NK-92 (cell line): ENCODE measurements around the gene ARID1B.

Experiments used
- DNase-seq: peaks from one replicate; lab custom pipeline; 2025; ENCODE audit not compliant: unreplicated experiment; lab: John Stamatoyannopoulos, UW

The ARID1B gene

GRCh38 chr6:157117431-157118095 is 340.4 kb downstream of the ARID1B start:
- DNase-seq, result no peak

- DNase-seq, result no peak
Observed at GRCh38 chr6:157119502-157120027, 342.4 kb downstream of the ARID1B start.

GRCh38 chr6:157120534-157121232 is 343.5 kb downstream of the ARID1B start:
- no peak for DNase-seq

GRCh38 chr6:157121897-157122296 is 344.7 kb downstream of the ARID1B start:
- no peak for DNase-seq

- DNase-seq, result no peak
Observed at GRCh38 chr6:157123234-157123633, 346.1 kb downstream of the ARID1B start.

- no peak for DNase-seq
Observed at GRCh38 chr6:157124485-157125254, 347.5 kb downstream of the ARID1B start.

- no peak for DNase-seq
Observed at GRCh38 chr6:157125531-157125930, 348.4 kb downstream of the ARID1B start.

- no peak for DNase-seq
Observed at GRCh38 chr6:157126183-157127098, 349.3 kb downstream of the ARID1B start.

GRCh38 chr6:157128235-157128775 is 351.1 kb downstream of the ARID1B start:
- no peak for DNase-seq

- DNase-seq, result no peak
Observed at GRCh38 chr6:157131250-157131649, 354.1 kb downstream of the ARID1B start.

- DNase-seq, result no peak
Observed at GRCh38 chr6:157133856-157134255, 356.7 kb downstream of the ARID1B start.

GRCh38 chr6:157134402-157135047 is 357.3 kb downstream of the ARID1B start:
- no peak for DNase-seq

GRCh38 chr6:157135691-157136090 is 358.5 kb downstream of the ARID1B start:
- DNase-seq, result no peak

GRCh38 chr6:157137501-157137900 is 360.3 kb downstream of the ARID1B start:
- no peak for DNase-seq

- no peak for DNase-seq
Observed at GRCh38 chr6:157139054-157139708, 362.0 kb downstream of the ARID1B start.

GRCh38 chr6:157143171-157143889 is 366.2 kb downstream of the ARID1B start:
- no peak for DNase-seq

GRCh38 chr6:157143890-157144798 is 367.0 kb downstream of the ARID1B start:
- DNase-seq, result no peak
